Measurements from ENCODE around the gene MYORG.
"Not testable (repeated sequence)": the region's sequence is repeated elsewhere in the genome, so short reads cannot be mapped to it uniquely, and the experiment has no call there.

Gene MYORG

GRCh38 chr9:34367751-34368410 lies 8.8 kb downstream of the MYORG start:
- not testable (repeated sequence) for H2AFZ ChIP-seq (ENCODE audit: low read length, unreplicated experiment); H3K27me3 ChIP-seq (ENCODE audit: insufficient read depth, low read length); H3K27ac ChIP-seq (ENCODE audit: low read depth, low read length); H3K4me3 ChIP-seq (ENCODE audit: low read depth, low read length); H3K4me1 ChIP-seq (ENCODE audit: control insufficient read depth, insufficient read depth, low read length, unreplicated experiment); H3K36me3 ChIP-seq (ENCODE audit: insufficient read depth, low read length); H3K79me2 ChIP-seq (ENCODE audit: control insufficient read depth, insufficient read depth, low read length, unreplicated experiment)

GRCh38 chr9:34366365-34366764 lies 10.3 kb downstream of the MYORG start:
- Histone ChIP-seq H3K27me3 (ENCODE audit: insufficient read depth, low read length) (peaks cover 5% of the 10 kb centered on the region; the same call in 1 of the 2 replicates), H3K4me1 (ENCODE audit: control insufficient read depth, insufficient read depth, low read length, unreplicated experiment) (no peaks in the 10 kb centered on the region), H3K27ac (ENCODE audit: low read depth, low read length) (no peak overlapping the region), H3K79me2 (ENCODE audit: control insufficient read depth, insufficient read depth, low read length, unreplicated experiment) (no peaks in the 10 kb centered on the region), H3K36me3 (ENCODE audit: insufficient read depth, low read length) (no peaks in the 10 kb centered on the region), H3K4me3 (ENCODE audit: low read depth, low read length) (no peak overlapping the region), H2AFZ (ENCODE audit: low read length, unreplicated experiment) (no peak overlapping the region)

GRCh38 chr9:34365282-34365681 lies 11.4 kb downstream of the MYORG start:
- no peaks in the 10 kb centered on the region for H3K4me1 ChIP-seq (ENCODE audit: control insufficient read depth, insufficient read depth, low read length, unreplicated experiment)
- no peaks in the 10 kb centered on the region for H3K27me3 ChIP-seq (ENCODE audit: insufficient read depth, low read length)
- no peaks in the 10 kb centered on the region for H3K36me3 ChIP-seq (ENCODE audit: insufficient read depth, low read length)
- no peak overlapping the region for H2AFZ ChIP-seq (ENCODE audit: low read length, unreplicated experiment)
- no peak overlapping the region for H3K27ac ChIP-seq (ENCODE audit: low read depth, low read length)
- no peaks in the 10 kb centered on the region for H3K79me2 ChIP-seq (ENCODE audit: control insufficient read depth, insufficient read depth, low read length, unreplicated experiment)
- no peak overlapping the region for H3K4me3 ChIP-seq (ENCODE audit: low read depth, low read length)

- no peak overlapping the region for H2AFZ ChIP-seq (ENCODE audit: low read length, unreplicated experiment)
- no peaks in the 10 kb centered on the region for H3K36me3 ChIP-seq (ENCODE audit: insufficient read depth, low read length)
- H3K79me2 ChIP-seq (ENCODE audit: control insufficient read depth, insufficient read depth, low read length, unreplicated experiment) = no peaks in the 10 kb centered on the region
- no peak overlapping the region for H3K27ac ChIP-seq (ENCODE audit: low read depth, low read length)
- H3K4me1 ChIP-seq (ENCODE audit: control insufficient read depth, insufficient read depth, low read length, unreplicated experiment) = no peaks in the 10 kb centered on the region
- no peak overlapping the region for H3K4me3 ChIP-seq (ENCODE audit: low read depth, low read length)
- no peaks in the 10 kb centered on the region for H3K27me3 ChIP-seq (ENCODE audit: insufficient read depth, low read length)
Measured at GRCh38 chr9:34363619-34364351, 12.9 kb downstream of the MYORG start.

- H3K79me2 ChIP-seq (ENCODE audit: control insufficient read depth, insufficient read depth, low read length, unreplicated experiment) = no peaks in the 10 kb centered on the region
- H3K27me3 ChIP-seq (ENCODE audit: insufficient read depth, low read length) = no peaks in the 10 kb centered on the region
- H3K4me1 ChIP-seq (ENCODE audit: control insufficient read depth, insufficient read depth, low read length, unreplicated experiment) = no peaks in the 10 kb centered on the region
- H2AFZ ChIP-seq (ENCODE audit: low read length, unreplicated experiment) = no peak overlapping the region
- no peak overlapping the region for H3K27ac ChIP-seq (ENCODE audit: low read depth, low read length)
- peaks cover 4% of the 10 kb centered on the region; the same call in 1 of the 2 replicates for H3K36me3 ChIP-seq (ENCODE audit: insufficient read depth, low read length)
- no peak overlapping the region for H3K4me3 ChIP-seq (ENCODE audit: low read depth, low read length)
Measured at GRCh38 chr9:34362614-34363214, 14.0 kb downstream of the MYORG start.

GRCh38 chr9:34352957-34353356 lies 23.7 kb downstream of the MYORG start:
- H3K36me3 ChIP-seq (ENCODE audit: insufficient read depth, low read length); H3K27me3 ChIP-seq (ENCODE audit: insufficient read depth, low read length); H3K27ac ChIP-seq (ENCODE audit: low read depth, low read length); H3K79me2 ChIP-seq (ENCODE audit: control insufficient read depth, insufficient read depth, low read length, unreplicated experiment); H2AFZ ChIP-seq (ENCODE audit: low read length, unreplicated experiment); H3K4me1 ChIP-seq (ENCODE audit: control insufficient read depth, insufficient read depth, low read length, unreplicated experiment); H3K4me3 ChIP-seq (ENCODE audit: low read depth, low read length): not testable (repeated sequence)

- not testable (repeated sequence) for H3K27me3 ChIP-seq (ENCODE audit: insufficient read depth, low read length); H3K4me1 ChIP-seq (ENCODE audit: control insufficient read depth, insufficient read depth, low read length, unreplicated experiment); H3K4me3 ChIP-seq (ENCODE audit: low read depth, low read length); H2AFZ ChIP-seq (ENCODE audit: low read length, unreplicated experiment); H3K79me2 ChIP-seq (ENCODE audit: control insufficient read depth, insufficient read depth, low read length, unreplicated experiment); H3K36me3 ChIP-seq (ENCODE audit: insufficient read depth, low read length); H3K27ac ChIP-seq (ENCODE audit: low read depth, low read length)
Measured at GRCh38 chr9:34352122-34352652, 24.5 kb downstream of the MYORG start.

GRCh38 chr9:34349324-34349723 lies 27.4 kb downstream of the MYORG start:
- no peak overlapping the region for H3K4me3 ChIP-seq (ENCODE audit: low read depth, low read length)
- H3K27ac ChIP-seq (ENCODE audit: low read depth, low read length) = no peak overlapping the region
- no peaks in the 10 kb centered on the region for H3K79me2 ChIP-seq (ENCODE audit: control insufficient read depth, insufficient read depth, low read length, unreplicated experiment)
- H2AFZ ChIP-seq (ENCODE audit: low read length, unreplicated experiment) = no peak overlapping the region
- no peaks in the 10 kb centered on the region for H3K27me3 ChIP-seq (ENCODE audit: insufficient read depth, low read length)
- no peaks in the 10 kb centered on the region for H3K36me3 ChIP-seq (ENCODE audit: insufficient read depth, low read length)
- H3K4me1 ChIP-seq (ENCODE audit: control insufficient read depth, insufficient read depth, low read length, unreplicated experiment) = no peaks in the 10 kb centered on the region

GRCh38 chr9:34347800-34348158 lies 28.9 kb downstream of the MYORG start:
- Histone ChIP-seq H3K27me3 (ENCODE audit: insufficient read depth, low read length) (no peaks in the 10 kb centered on the region), H3K79me2 (ENCODE audit: control insufficient read depth, insufficient read depth, low read length, unreplicated experiment) (no peaks in the 10 kb centered on the region), H3K4me1 (ENCODE audit: control insufficient read depth, insufficient read depth, low read length, unreplicated experiment) (no peaks in the 10 kb centered on the region), H3K4me3 (ENCODE audit: low read depth, low read length) (no peak overlapping the region), H3K36me3 (ENCODE audit: insufficient read depth, low read length) (no peaks in the 10 kb centered on the region), H2AFZ (ENCODE audit: low read length, unreplicated experiment) (no peak overlapping the region), H3K27ac (ENCODE audit: low read depth, low read length) (no peak overlapping the region)

- Histone ChIP-seq H2AFZ (ENCODE audit: low read length, unreplicated experiment) (no peak overlapping the region), H3K27me3 (ENCODE audit: insufficient read depth, low read length) (no peaks in the 10 kb centered on the region), H3K79me2 (ENCODE audit: control insufficient read depth, insufficient read depth, low read length, unreplicated experiment) (no peaks in the 10 kb centered on the region), H3K4me1 (ENCODE audit: control insufficient read depth, insufficient read depth, low read length, unreplicated experiment) (no peaks in the 10 kb centered on the region), H3K36me3 (ENCODE audit: insufficient read depth, low read length) (peaks cover 3% of the 10 kb centered on the region; the same call in 1 of the 2 replicates), H3K27ac (ENCODE audit: low read depth, low read length) (no peak overlapping the region), H3K4me3 (ENCODE audit: low read depth, low read length) (no peak overlapping the region)
Measured at GRCh38 chr9:34346873-34347799, 29.6 kb downstream of the MYORG start.
